Measurements from ENCODE around the gene MEN1.
A peak's percentile ranks its signal among the peaks of the same experiment; 100 is the strongest.

- TF ChIP-seq TAF1 (IDR thresholded peaks at IDR 0.05; ENCODE audit: low read depth, low read length) (no peak), POLR2A (IDR thresholded peaks at IDR 0.05; ENCODE audit: low read depth, low read length) (no peak; the same call in none of the 2 replicates), POLR2AphosphoS5 (IDR thresholded peaks at IDR 0.05; ENCODE audit: low read depth, low read length) (peak; percentile 70; the same call in 1 of the 2 replicates), PAX5 (IDR thresholded peaks at IDR 0.05; ENCODE audit: insufficient read depth, low read length, severe bottlenecking) (no peak), POU2F2 (IDR thresholded peaks at IDR 0.05; ENCODE audit: low read depth, low read length) (no peak)
Measured at GRCh38 chr11:64778223-64778472, 32.2 kb downstream of the MEN1 start.
